GM19351 (cell line): ENCODE data around the gene PARP8.

Source experiments
- ATAC-seq: cut with Tn5 transposase; IDR thresholded peaks from one replicate; pipeline ENCODE4 v1.9.1; 2021; ENCODE audit warnings: mild to moderate bottlenecking, moderate library complexity; ENCODE audit not compliant: unreplicated experiment

Gene PARP8

GRCh38 chr5:50832657-50833284, 166.3 kb downstream of the PARP8 start:
- ATAC-seq, result no peak

- no peak for ATAC-seq
Observed at GRCh38 chr5:50836356-50836755, 169.9 kb downstream of the PARP8 start.

- no peak for ATAC-seq
Observed at GRCh38 chr5:50839472-50839871, 173.0 kb downstream of the PARP8 start.

GRCh38 chr5:50843091-50843490, 176.7 kb downstream of the PARP8 start:
- no peak for ATAC-seq

- no peak for ATAC-seq
Observed at GRCh38 chr5:50846261-50846660, 179.8 kb downstream of the PARP8 start.

- ATAC-seq, result no peak
Observed at GRCh38 chr5:50849554-50849953, 183.1 kb downstream of the PARP8 start.

GRCh38 chr5:50853151-50853550, 186.7 kb downstream of the PARP8 start:
- peak; percentile 67 for ATAC-seq

GRCh38 chr5:50854082-50854481, 187.6 kb downstream of the PARP8 start:
- ATAC-seq, result no peak

- ATAC-seq, result no peak
Observed at GRCh38 chr5:50855001-50855400, 188.6 kb downstream of the PARP8 start.

- peak; percentile 86 for ATAC-seq
Observed at GRCh38 chr5:50856401-50857119, 190.1 kb downstream of the PARP8 start.

- no peak for ATAC-seq
Observed at GRCh38 chr5:50863534-50864170, 197.2 kb downstream of the PARP8 start.

GRCh38 chr5:50864466-50864865, 198.0 kb downstream of the PARP8 start:
- ATAC-seq, result no peak

GRCh38 chr5:50866415-50866814, 200.0 kb downstream of the PARP8 start:
- ATAC-seq, result no peak

- ATAC-seq, result no peak
Observed at GRCh38 chr5:50867140-50867539, 200.7 kb downstream of the PARP8 start.

- peak; percentile 50 for ATAC-seq
Observed at GRCh38 chr5:50873595-50874277, 207.3 kb downstream of the PARP8 start.

- no peak for ATAC-seq
Observed at GRCh38 chr5:50874306-50875001, 208.0 kb downstream of the PARP8 start.

GRCh38 chr5:50875002-50875344, 208.5 kb downstream of the PARP8 start:
- no peak for ATAC-seq

GRCh38 chr5:50878470-50878869, 212.0 kb downstream of the PARP8 start:
- no peak for ATAC-seq

GRCh38 chr5:50881407-50881806, 215.0 kb downstream of the PARP8 start:
- no peak for ATAC-seq

- no peak for ATAC-seq
Observed at GRCh38 chr5:50886657-50887345, 220.4 kb downstream of the PARP8 start.
